Activated CD4-positive, CD25-positive, alpha-beta regulatory T cell treated with anti-CD3 and anti-CD28 coated beads, Interleukin-2, amount 50 U/mL, for 24 hours (primary cell): ENCODE results near the gene CES4A.

ENCODE experiments used
- ATAC-seq, 2 donors: fragments of 150-1000 bp; cut with Tn5 transposase; one replicate each; pipeline ENCODE4 v1.10.0; 2021; ENCODE audit warnings: mild to moderate bottlenecking in 1 of 2, moderate library complexity in 1 of 2

Gene CES4A

DNA sequence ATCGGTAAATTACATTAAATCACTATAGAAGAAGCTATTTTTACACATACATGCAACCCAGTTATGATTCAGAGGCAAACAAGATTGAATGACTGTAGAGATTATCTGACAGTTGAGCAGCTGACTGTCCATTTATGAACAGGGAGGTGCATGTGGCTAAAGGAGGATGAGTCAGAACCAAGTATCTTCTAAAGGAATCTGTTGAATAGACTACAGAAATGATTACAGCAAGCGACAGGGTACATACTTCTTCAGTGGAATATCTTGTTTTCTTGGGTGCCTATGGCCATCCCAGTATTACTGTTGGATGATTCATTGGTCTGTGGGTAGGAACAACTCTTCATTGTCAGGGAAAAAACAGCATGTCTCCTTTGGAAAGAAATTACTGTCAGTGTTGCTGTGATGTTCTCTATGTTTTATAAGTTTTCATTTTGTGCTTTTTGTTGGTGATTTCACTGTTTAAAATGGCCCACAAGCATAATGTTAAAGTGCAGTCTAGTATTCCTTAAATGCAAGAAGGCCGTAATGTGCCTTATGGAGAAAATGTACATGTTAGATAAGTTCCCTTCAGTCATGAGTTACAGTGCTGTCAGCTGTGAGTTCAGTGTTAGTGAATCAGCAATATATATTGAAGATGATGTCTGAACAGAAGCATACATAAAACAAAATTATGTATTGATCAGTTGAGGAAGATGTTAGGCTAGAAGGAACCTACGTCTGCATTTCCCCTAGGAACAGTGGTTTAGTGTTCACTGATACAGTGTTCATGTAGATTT is 67.5 kb downstream of the CES4A start:
- peak; percentile 93 to 94 for ATAC-seq
